H1 (cell line): ENCODE results near the gene XRCC6. TPM values are rescaled to one million over a fixed set of nuclear protein-coding genes. Genes with fewer than 3 reads are reported as not detected.

ENCODE experiments used
- CTCF ChIA-PET: fragments of 300-600 bp; sonication (Branson Sonifier 250); formaldehyde crosslinking; loops from one replicate; lab custom pipeline; 2021; ENCODE audit not compliant: partially characterized antibody; lab: Charles Lee
- POLR2A ChIA-PET: fragments of 300-600 bp; sonication (Branson Sonifier 250); formaldehyde crosslinking; loops from one replicate; lab custom pipeline; 2021; ENCODE audit warnings: inconsistent platforms; ENCODE audit not compliant: partially characterized antibody; lab: Charles Lee
- DNase-seq, 2 experiments: peaks; one replicate each; pipeline versions ENCODE4 v3.0.0 to v3.0.0-alpha.2; 2010 to 2022; ENCODE audit warnings: low spot score in 2 of 2, low read depth in 1 of 2, mixed read lengths in 1 of 2
- FAIRE-seq: peaks from 2 replicates; lab custom pipeline; 2011; peaks lifted over from hg19 to GRCh38; lab: Jason Lieb, UNC
- H2AFZ ChIP-seq: 2 replicates; pipeline ENCODE4 v1.8.1; 2012; ENCODE audit warnings: low read length, inconsistent platforms
- H2AK5ac ChIP-seq: 2 replicates; pipeline ENCODE4 v1.6.1; 2013; ENCODE audit warnings: low read depth, low read length
- H2BK120ac ChIP-seq: replicated peaks from 2 replicates; pipeline ENCODE3; 2013; ENCODE audit warnings: low read depth, low read length, inconsistent platforms
- H2BK12ac ChIP-seq: 2 replicates; pipeline ENCODE4 v1.6.1; 2013; ENCODE audit warnings: low read depth, low read length
- H2BK15ac ChIP-seq: 2 replicates; pipeline ENCODE4 v1.6.1; 2013; ENCODE audit warnings: low read length
- H2BK20ac ChIP-seq: 2 replicates; pipeline ENCODE4 v1.6.1; 2013; ENCODE audit warnings: low read length
- H2BK5ac ChIP-seq: 2 replicates; pipeline ENCODE4 v1.6.1; 2013; ENCODE audit warnings: low read depth, low read length
- H3K14ac ChIP-seq: 2 replicates; pipeline ENCODE4 v1.6.1; 2013; ENCODE audit warnings: inconsistent platforms; ENCODE audit not compliant: insufficient read length
- H3K18ac ChIP-seq: 2 replicates; pipeline ENCODE4 v1.6.1; 2013; ENCODE audit warnings: low read length; ENCODE audit errors: extremely low read depth
- H3K23ac ChIP-seq: 2 replicates; pipeline ENCODE4 v1.6.1; 2013; ENCODE audit warnings: inconsistent platforms; ENCODE audit not compliant: insufficient read length
- H3K23me2 ChIP-seq: 2 replicates; pipeline ENCODE4 v1.6.1; 2013; ENCODE audit warnings: low read depth, low read length
- H3K27ac ChIP-seq: 2 replicates; pipeline ENCODE4 v1.6.1; 2011; ENCODE audit warnings: low read depth, low read length, inconsistent platforms
- H3K27me3 ChIP-seq, 4 experiments: replicated peaks in 1 of 4; 1 replicate in 1 of 4; 2 replicates in 3 of 4; pipeline versions ENCODE4 v1.6.1 to v1.8.1; 2011 to 2013; ENCODE audit warnings: low read length in 3 of 4, mild to moderate bottlenecking in 3 of 4, inconsistent platforms in 2 of 4, mixed read lengths in 2 of 4, moderate library complexity in 1 of 4; ENCODE audit not compliant: control insufficient read depth in 3 of 4, insufficient read depth in 3 of 4; ENCODE audit errors: extremely low read depth in 1 of 4
- H3K36me3 ChIP-seq, 4 experiments: 2 replicates each; pipeline versions ENCODE4 v1.6.1 to v1.8.1; 2011 to 2013; ENCODE audit warnings: mild to moderate bottlenecking in 4 of 4, low read length in 3 of 4, moderate library complexity in 2 of 4, control low read depth in 1 of 4, inconsistent platforms in 1 of 4; ENCODE audit not compliant: insufficient read depth in 4 of 4, control insufficient read depth in 2 of 4
- H3K4ac ChIP-seq: replicated peaks from 2 replicates; pipeline ENCODE3; 2013; ENCODE audit warnings: low read length, low read depth, mixed read lengths, inconsistent platforms; ENCODE audit not compliant: insufficient read length
- H3K4me1 ChIP-seq, 4 experiments: replicated peaks in 1 of 4; 1 replicate in 1 of 4; 2 replicates in 3 of 4; pipeline versions ENCODE4 v1.6.1 to v1.8.1; 2011 to 2013; ENCODE audit warnings: low read length in 3 of 4, inconsistent platforms in 2 of 4, mixed read lengths in 1 of 4; ENCODE audit not compliant: insufficient read depth in 4 of 4, control insufficient read depth in 3 of 4
- H3K4me2 ChIP-seq, 2 experiments: 2 replicates each; pipeline versions ENCODE4 v1.6.1 to v1.8.1; 2011 to 2013; ENCODE audit warnings: low read depth in 2 of 2, low read length in 2 of 2, control low read depth in 1 of 2, inconsistent platforms in 1 of 2, mild to moderate bottlenecking in 1 of 2; ENCODE audit not compliant: insufficient read depth in 1 of 2
- H3K4me3 ChIP-seq, 4 experiments: fragments of 200-600, 300-600 bp in 1 of 4; sonication (generic), shearing (Covaris generic), sonication (Bioruptor Twin) in 1 of 4; 2 replicates each; pipeline versions ENCODE4 v1.5.1 to v1.8.1; 2011 to 2016; ENCODE audit warnings: low read length in 4 of 4, low read depth in 3 of 4, control low read depth in 2 of 4, inconsistent platforms in 2 of 4, mild to moderate bottlenecking in 2 of 4, mixed read lengths in 1 of 4, moderate library complexity in 1 of 4; ENCODE audit not compliant: insufficient read depth in 2 of 4; ENCODE audit errors: extremely low read depth in 1 of 4
- H3K56ac ChIP-seq: replicated peaks from 2 replicates; pipeline ENCODE3; 2013; ENCODE audit warnings: low read depth, mild to moderate bottlenecking, mixed read lengths, low read length, inconsistent platforms; ENCODE audit not compliant: insufficient read length
- H3K79me1 ChIP-seq: 2 replicates; pipeline ENCODE4 v1.6.1; 2013; ENCODE audit warnings: low read depth, low read length, control low read depth
- H3K79me2 ChIP-seq, 2 experiments: 2 replicates each; pipeline versions ENCODE4 v1.6.1 to v1.8.1; 2012 to 2013; ENCODE audit warnings: low read length in 2 of 2, mild to moderate bottlenecking in 2 of 2, inconsistent platforms in 1 of 2; ENCODE audit not compliant: insufficient read depth in 2 of 2, control insufficient read depth in 1 of 2
- H3K9ac ChIP-seq, 4 experiments: replicated peaks in 1 of 4; 1 replicate in 1 of 4; 2 replicates in 3 of 4; pipeline versions ENCODE4 v1.6.1 to v1.8.1; 2011 to 2013; ENCODE audit warnings: low read depth in 3 of 4, low read length in 3 of 4, control low read depth in 2 of 4, mild to moderate bottlenecking in 2 of 4, moderate library complexity in 2 of 4, inconsistent platforms in 1 of 4; ENCODE audit errors: extremely low read depth in 1 of 4
- H3K9me3 ChIP-seq, 2 experiments: 2 replicates each; pipeline versions ENCODE4 v1.6.1 to v1.8.1; 2012 to 2013; ENCODE audit warnings: mild to moderate bottlenecking in 2 of 2, moderate library complexity in 2 of 2, control low read depth in 1 of 2, inconsistent platforms in 1 of 2, low read depth in 1 of 2, low read length in 1 of 2, mixed read lengths in 1 of 2; ENCODE audit not compliant: insufficient read depth in 2 of 2
- H4K20me1 ChIP-seq, 2 experiments: replicated peaks in 1 of 2; 2 replicates each; pipeline versions ENCODE3 to v1.8.1; 2011 to 2013; ENCODE audit warnings: inconsistent platforms in 2 of 2, low read length in 2 of 2, mild to moderate bottlenecking in 1 of 2; ENCODE audit not compliant: insufficient read depth in 2 of 2, control insufficient read depth in 1 of 2
- H4K5ac ChIP-seq: 2 replicates; pipeline ENCODE4 v1.6.1; 2013; ENCODE audit warnings: low read length, low read depth, mixed read lengths, inconsistent platforms; ENCODE audit not compliant: insufficient read length
- H4K8ac ChIP-seq: 2 replicates; pipeline ENCODE4 v1.8.0; 2013; ENCODE audit warnings: mild to moderate bottlenecking, moderate library complexity, low read length, inconsistent platforms; ENCODE audit not compliant: insufficient read depth; ENCODE audit errors: extremely low read depth
- H4K91ac ChIP-seq: replicated peaks from 2 replicates; pipeline ENCODE3; 2013; ENCODE audit warnings: low read length, mixed read lengths, inconsistent platforms; ENCODE audit not compliant: insufficient read length
- CEBPB ChIP-seq: IDR thresholded peaks from 2 replicates; pipeline ENCODE4 v1.6.1; 2012; ENCODE audit warnings: low read depth, low read length
- CREB1 ChIP-seq: IDR thresholded peaks from 2 replicates; pipeline ENCODE4 v1.6.1; 2012; ENCODE audit warnings: inconsistent platforms
- CTBP2 ChIP-seq: IDR thresholded peaks from 2 replicates; pipeline ENCODE4 v1.7.0; 2011; ENCODE audit warnings: borderline replicate concordance, mild to moderate bottlenecking, moderate library complexity, mixed read lengths, low read length; ENCODE audit not compliant: insufficient read depth, insufficient read length
- E2F6 ChIP-seq: IDR thresholded peaks from 2 replicates; pipeline ENCODE4 v1.6.1; 2012; ENCODE audit warnings: inconsistent platforms
- KDM5A ChIP-seq: fragments of 200-600 bp; IDR thresholded peaks from 2 replicates; pipeline ENCODE4 v1.7.1; 2012; ENCODE audit warnings: mild to moderate bottlenecking, low read length, inconsistent platforms, mixed read lengths
- POLR2A ChIP-seq, 2 experiments: IDR thresholded peaks; 1 replicate in 1 of 2; 2 replicates in 1 of 2; pipeline ENCODE4 v1.6.1; 2011; ENCODE audit warnings: low read depth in 2 of 2, low read length in 2 of 2, mild to moderate bottlenecking in 2 of 2; ENCODE audit errors: control extremely low read depth in 1 of 2
- SP2 ChIP-seq: IDR thresholded peaks from 2 replicates; pipeline ENCODE4 v1.6.1; 2012; ENCODE audit warnings: mild to moderate bottlenecking, low read length, inconsistent platforms
- SUZ12 ChIP-seq: fragments of 200-600 bp; sonication (generic); IDR thresholded peaks from 2 replicates; pipeline ENCODE4 v1.6.1; 2012; ENCODE audit warnings: mild to moderate bottlenecking, inconsistent platforms, low read length, moderate library complexity, mixed read lengths
- WGBS, 2 experiments: shearing (Covaris generic) in 1 of 2; methylation state at CpG; one replicate each; pipeline versions ENCODE4 v1.1.6 to v1.1.7; 2013 to 2015; ENCODE audit warnings: low lambda C conversion rate in 2 of 2, mixed read lengths in 2 of 2, inconsistent platforms in 1 of 2, low coverage in 1 of 2, missing lambda C conversion rate in 1 of 2; ENCODE audit not compliant: insufficient replicate concordance in 2 of 2, insufficient coverage in 1 of 2, insufficient read length in 1 of 2; ENCODE audit errors: extremely low coverage in 1 of 2, missing lambda C conversion rate in 1 of 2; 5-methylcytosine and 5-hydroxymethylcytosine counted together
- polyA plus RNA-seq, 7 experiments: library from polyadenylated mRNA; depleted of rRNA in 3 of 7; stranded (reverse) in 5 of 7; unstranded in 2 of 7; fragments of >200 nt in 5 of 7; fragments of 200-250 nt in 2 of 7; gene quantifications; 1 replicate in 5 of 7; 2 replicates in 1 of 7; 4 replicates in 1 of 7; pipeline versions ENCODE4 v1.2.1 to v1.2.3, GENCODE V29; 2011 to 2013; ENCODE audit warnings: missing spikeins in 2 of 7, mixed read lengths in 2 of 7
- total RNA-seq: library from RNA; stranded (reverse); fragmentation: NEBNext Ultra II Directional; extraction: Animal tissue kit (Norgen Biotek cat#: 25700); gene quantifications from 2 replicates; pipeline ENCODE4 v1.2.1, GENCODE V29; 2021

The XRCC6 gene
- total and polyA plus RNA-seq, 2 of the 8 experiments (the other 6 are each of a cell fraction or from before 2014, with no cell fraction given): 150 to 490 TPM

- Histone ChIP-seq H3K79me2 (no peaks in the 10 kb centered on the region), H3K23ac (no peak overlapping the region), H3K27ac (no peak overlapping the region), H3K9me3 (no peaks in the 10 kb centered on the region), H2BK120ac (no peak overlapping the region), H3K4me3 (no peak overlapping the region), H4K5ac (no peak overlapping the region), H3K27me3 (no peaks in the 10 kb centered on the region), H3K9ac (no peak overlapping the region), H2BK20ac (no peak overlapping the region), H3K23me2 (peaks cover 3% of the 10 kb centered on the region; the same call in 1 of the 2 replicates), H3K79me1 (no peaks in the 10 kb centered on the region; the same call in 1 of the 2 replicates), H2BK5ac (no peak overlapping the region), H4K8ac (no peak overlapping the region; the same call in 1 of the 2 replicates), H2BK12ac (no peak overlapping the region), H3K18ac (no peak overlapping the region), H2AFZ (no peak overlapping the region), H2AK5ac (no peak overlapping the region), H4K91ac (no peak overlapping the region), H3K4me1 (no peaks in the 10 kb centered on the region; a peak in 2 of 7 replicates), H3K14ac (no peak overlapping the region), H2BK15ac (no peak overlapping the region), H3K4me2 (no peak overlapping the region), H4K20me1 (peaks cover 0 to 7% of the 10 kb centered on the region in 2 experiments), H3K4ac (no peak overlapping the region), H3K36me3 (no peaks in the 10 kb centered on the region), H3K56ac (no peak overlapping the region)
- FAIRE-seq (no peak), DNase-seq (no peak)
- ChIA-PET CTCF (interaction anchor here (1.0 to 8.6 kb wide), 9 partner anchors 13 to 61 kb away, joined by 5 to 169 read pairs (median 21); partner anchors contain the start of genes CSDC2 and PMM1), POLR2A (interaction anchor here (0.7 to 1.6 kb wide), 4 partner anchors 15 to 48 kb away, joined by 3 to 4 read pairs (median 4); partner anchors contain the start of gene CSDC2)
- WGBS, 2 experiments: 98% methylated on average over 15 of the region's 15 CpGs; no CpG with 5 or more reads in 1 of the 2 experiments
- no peak for TF ChIP-seq POLR2A (IDR thresholded peaks at IDR 0.05; ENCODE audit: control extremely low read depth in 1 of 2, low read depth in 2 of 2, low read length in 2 of 2)
- no peak for TF ChIP-seq KDM5A
- no peak for TF ChIP-seq E2F6
- no peak for TF ChIP-seq CREB1
- TF ChIP-seq CEBPB: no peak
- no peak for TF ChIP-seq SP2
- TF ChIP-seq SUZ12: no peak
- no peak for TF ChIP-seq CTBP2
Observed at GRCh38 chr22:41575533-41575932, 45.6 kb upstream of the XRCC6 start.
